22Rv1 (cell line): ENCODE data around the gene PHRF1.

Source experiments
- ZFX ChIP-seq: fragments of 450-650 bp; IDR thresholded peaks from 2 replicates; pipeline ENCODE4 v1.6.1; 2017; ENCODE audit warnings: antibody characterized with exemption, borderline replicate concordance
- TF ChIP-seq, protein P1 (sequence below): fragments of 450-650 bp; IDR thresholded peaks from 2 replicates; pipeline ENCODE4 v1.5.1; 2017; ENCODE audit warnings: mild to moderate bottlenecking

GRCh38 chr11:576811-577610 is 741 bp downstream of the PHRF1 start:
- TF ChIP-seq, protein P1, sequence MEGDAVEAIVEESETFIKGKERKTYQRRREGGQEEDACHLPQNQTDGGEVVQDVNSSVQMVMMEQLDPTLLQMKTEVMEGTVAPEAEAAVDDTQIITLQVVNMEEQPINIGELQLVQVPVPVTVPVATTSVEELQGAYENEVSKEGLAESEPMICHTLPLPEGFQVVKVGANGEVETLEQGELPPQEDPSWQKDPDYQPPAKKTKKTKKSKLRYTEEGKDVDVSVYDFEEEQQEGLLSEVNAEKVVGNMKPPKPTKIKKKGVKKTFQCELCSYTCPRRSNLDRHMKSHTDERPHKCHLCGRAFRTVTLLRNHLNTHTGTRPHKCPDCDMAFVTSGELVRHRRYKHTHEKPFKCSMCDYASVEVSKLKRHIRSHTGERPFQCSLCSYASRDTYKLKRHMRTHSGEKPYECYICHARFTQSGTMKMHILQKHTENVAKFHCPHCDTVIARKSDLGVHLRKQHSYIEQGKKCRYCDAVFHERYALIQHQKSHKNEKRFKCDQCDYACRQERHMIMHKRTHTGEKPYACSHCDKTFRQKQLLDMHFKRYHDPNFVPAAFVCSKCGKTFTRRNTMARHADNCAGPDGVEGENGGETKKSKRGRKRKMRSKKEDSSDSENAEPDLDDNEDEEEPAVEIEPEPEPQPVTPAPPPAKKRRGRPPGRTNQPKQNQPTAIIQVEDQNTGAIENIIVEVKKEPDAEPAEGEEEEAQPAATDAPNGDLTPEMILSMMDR = no peak
- no peak for TF ChIP-seq ZFX
